Nephron (organoid): ENCODE results near the gene TMTC1.
A peak's percentile ranks its signal among the peaks of the same experiment; 100 is the strongest.
"Not testable (repeated sequence)": the region's sequence is repeated elsewhere in the genome, so short reads cannot be mapped to it uniquely, and the experiment has no call there.

ENCODE experiments used
- H3K27ac Mint-ChIP-seq, 3 experiments: 2 replicates each; pipeline ENCODE4 v1.8.0; 2020; ENCODE audit warnings: mixed read lengths in 3 of 3, mild to moderate bottlenecking in 2 of 3, moderate library complexity in 1 of 3
- H3K27me3 Mint-ChIP-seq: 2 replicates; pipeline ENCODE4 v1.8.0; 2021; ENCODE audit warnings: low read depth, mild to moderate bottlenecking, moderate library complexity, mixed read lengths
- H3K36me3 Mint-ChIP-seq: 2 replicates; pipeline ENCODE4 v1.8.0; 2020; ENCODE audit warnings: low read depth, mixed read lengths
- H3K4me1 Mint-ChIP-seq: 2 replicates; pipeline ENCODE4 v1.8.0; 2020; ENCODE audit warnings: mixed read lengths
- H3K4me3 Mint-ChIP-seq, 3 experiments: 2 replicates each; pipeline ENCODE4 v1.8.0; 2020; ENCODE audit warnings: mild to moderate bottlenecking in 3 of 3, mixed read lengths in 3 of 3, moderate library complexity in 2 of 3
- H3K9me3 Mint-ChIP-seq: 2 replicates; pipeline ENCODE4 v1.8.0; 2020; ENCODE audit warnings: mixed read lengths
- CTCF ChIP-seq, 3 experiments: fragments of 200-600 bp; sonication (generic); IDR thresholded peaks; one replicate each; pipeline ENCODE4 v1.5.0; 2021; ENCODE audit warnings: antibody characterized with exemption in 3 of 3; ENCODE audit not compliant: unreplicated experiment in 3 of 3

The TMTC1 gene

GRCh38 chr12:29563071-29563470 is 220.7 kb downstream of the TMTC1 start:
- TF ChIP-seq CTCF (IDR thresholded peaks at IDR 0.05; ENCODE audit: unreplicated experiment in 3 of 3) = no peak
- Mint-ChIP-seq H3K36me3 (peaks cover 18% of the 10 kb centered on the region), H3K27me3 (no peaks in the 10 kb centered on the region), H3K4me1 (peaks cover 81% of the 10 kb centered on the region), H3K4me3 (no peak overlapping the region), H3K27ac (peak overlapping the region; percentile 73 to 95 (median 84)), H3K9me3 (peaks cover 5% of the 10 kb centered on the region)

- H3K36me3 Mint-ChIP-seq = peaks cover 18% of the 10 kb centered on the region
- no peaks in the 10 kb centered on the region for H3K27me3 Mint-ChIP-seq
- peaks cover 5% of the 10 kb centered on the region for H3K9me3 Mint-ChIP-seq
- H3K4me3 Mint-ChIP-seq = peak overlapping the region in 2 of 3 experiments; percentile 49 to 64
- peaks cover 76% of the 10 kb centered on the region for H3K4me1 Mint-ChIP-seq
- TF ChIP-seq CTCF (IDR thresholded peaks at IDR 0.05; ENCODE audit: unreplicated experiment in 3 of 3) = no peak
- peak overlapping the region; percentile 73 to 95 (median 84) for H3K27ac Mint-ChIP-seq
These were observed 221.5 kb downstream of the TMTC1 start for GRCh38 chr12:29562110-29562804.

GRCh38 chr12:29561664-29562071 is 222.1 kb downstream of the TMTC1 start:
- no peak for TF ChIP-seq CTCF (IDR thresholded peaks at IDR 0.05; ENCODE audit: unreplicated experiment in 3 of 3)
- peaks cover 5% of the 10 kb centered on the region for H3K9me3 Mint-ChIP-seq
- no peaks in the 10 kb centered on the region for H3K27me3 Mint-ChIP-seq
- peak overlapping the region; percentile 73 to 95 (median 84) for H3K27ac Mint-ChIP-seq
- peaks cover 18% of the 10 kb centered on the region for H3K36me3 Mint-ChIP-seq
- H3K4me3 Mint-ChIP-seq = no peak overlapping the region
- H3K4me1 Mint-ChIP-seq = peaks cover 70% of the 10 kb centered on the region

- H3K4me1 Mint-ChIP-seq = peaks cover 53% of the 10 kb centered on the region
These were observed 224.5 kb downstream of the TMTC1 start for GRCh38 chr12:29559198-29559597.

GRCh38 chr12:29556363-29556762 is 227.4 kb downstream of the TMTC1 start:
- H3K27ac Mint-ChIP-seq = peak overlapping the region in 1 of 3 experiments; percentile 23
- peaks cover 35% of the 10 kb centered on the region for H3K4me1 Mint-ChIP-seq
- no peak overlapping the region for H3K4me3 Mint-ChIP-seq
- H3K9me3 Mint-ChIP-seq = peaks cover 3% of the 10 kb centered on the region
- peaks cover 8% of the 10 kb centered on the region for H3K36me3 Mint-ChIP-seq
- TF ChIP-seq CTCF (IDR thresholded peaks at IDR 0.05; ENCODE audit: unreplicated experiment in 3 of 3) = no peak
- H3K27me3 Mint-ChIP-seq = no peaks in the 10 kb centered on the region

More at GRCh38 chr12:29559198-29559597, 224.5 kb downstream of the TMTC1 start:
- Mint-ChIP-seq H3K27me3 (no peaks in the 10 kb centered on the region), H3K9me3 (peaks cover 4% of the 10 kb centered on the region), H3K4me3 (no peak overlapping the region), H3K36me3 (peaks cover 15% of the 10 kb centered on the region), H3K27ac (peak overlapping the region; percentile 69 to 90 (median 72))
- TF ChIP-seq CTCF (IDR thresholded peaks at IDR 0.05; ENCODE audit: unreplicated experiment in 3 of 3) = no peak

- H3K4me1 Mint-ChIP-seq = peaks cover 28% of the 10 kb centered on the region
- not testable (repeated sequence) for H3K4me3 Mint-ChIP-seq, H3K27me3 Mint-ChIP-seq, H3K9me3 Mint-ChIP-seq, H3K27ac Mint-ChIP-seq, H3K36me3 Mint-ChIP-seq
These were observed 228.3 kb downstream of the TMTC1 start for GRCh38 chr12:29555451-29555850.
